HEK293 (cell line): ENCODE results near the gene ZNF184.

Source experiments
- KLF1 ChIP-seq: fragments of 450-650 bp; formaldehyde crosslinking; IDR thresholded peaks from 2 replicates; pipeline ENCODE4 v1.5.1; 2016; ENCODE audit warnings: missing biosample characterization, missing genetic modification characterization
- OVOL3 ChIP-seq: fragments of 450-650 bp; formaldehyde crosslinking; IDR thresholded peaks from 2 replicates; pipeline ENCODE4 v1.5.1; 2016; ENCODE audit warnings: missing biosample characterization, missing genetic modification characterization
- SCRT2 ChIP-seq: fragments of 450-650 bp; formaldehyde crosslinking; IDR thresholded peaks from 2 replicates; pipeline ENCODE4 v1.5.1; 2016; ENCODE audit warnings: missing biosample characterization, missing genetic modification characterization
- SP3 ChIP-seq: fragments of 450-650 bp; formaldehyde crosslinking; IDR thresholded peaks from 2 replicates; pipeline ENCODE4 v1.5.1; 2016; ENCODE audit warnings: missing biosample characterization, missing genetic modification characterization
- ZEB2 ChIP-seq: fragments of 450-650 bp; formaldehyde crosslinking; IDR thresholded peaks from 2 replicates; pipeline ENCODE4 v1.5.1; 2016; ENCODE audit warnings: missing biosample characterization, missing genetic modification characterization
- ZNF133 ChIP-seq: fragments of 450-650 bp; formaldehyde crosslinking; IDR thresholded peaks from 2 replicates; pipeline ENCODE4 v1.5.1; 2016; ENCODE audit warnings: missing biosample characterization, missing genetic modification characterization
- ZNF157 ChIP-seq: fragments of 450-650 bp; formaldehyde crosslinking; IDR thresholded peaks from 2 replicates; pipeline ENCODE4 v1.5.1; 2016; ENCODE audit warnings: missing biosample characterization, missing genetic modification characterization
- ZNF202 ChIP-seq: fragments of 450-650 bp; formaldehyde crosslinking; IDR thresholded peaks from 2 replicates; pipeline ENCODE4 v1.5.1; 2016; ENCODE audit warnings: missing biosample characterization, missing genetic modification characterization, borderline replicate concordance
- ZNF239 ChIP-seq: fragments of 450-650 bp; formaldehyde crosslinking; IDR thresholded peaks from 2 replicates; pipeline ENCODE4 v1.5.1; 2016; ENCODE audit warnings: missing biosample characterization, missing genetic modification characterization
- ZNF335 ChIP-seq: fragments of 450-650 bp; formaldehyde crosslinking; conservative IDR thresholded peaks from 2 replicates; pipeline ENCODE4 v1.5.1; 2016; ENCODE audit warnings: missing biosample characterization, missing genetic modification characterization
- ZNF501 ChIP-seq: fragments of 450-650 bp; formaldehyde crosslinking; IDR thresholded peaks from 2 replicates; pipeline ENCODE4 v1.5.1; 2016; ENCODE audit warnings: missing biosample characterization, missing genetic modification characterization
- ZNF544 ChIP-seq: fragments of 450-650 bp; formaldehyde crosslinking; IDR thresholded peaks from 2 replicates; pipeline ENCODE4 v1.5.0; 2017; ENCODE audit warnings: missing biosample characterization, missing genetic modification characterization
- ZNF596 ChIP-seq: fragments of 450-650 bp; IDR thresholded peaks from 2 replicates; pipeline ENCODE4 v1.5.0; 2018; ENCODE audit warnings: missing biosample characterization, mild to moderate bottlenecking, missing genetic modification characterization, moderate library complexity
- ZNF600 ChIP-seq: fragments of 450-650 bp; formaldehyde crosslinking; IDR thresholded peaks from 2 replicates; pipeline ENCODE4 v1.5.1; 2016; ENCODE audit warnings: missing biosample characterization, missing genetic modification characterization
- ZNF610 ChIP-seq: fragments of 450-650 bp; formaldehyde crosslinking; IDR thresholded peaks from 2 replicates; pipeline ENCODE4 v1.5.1; 2016; ENCODE audit warnings: missing biosample characterization, missing genetic modification characterization, borderline replicate concordance
- ZNF768 ChIP-seq: fragments of 450-650 bp; formaldehyde crosslinking; IDR thresholded peaks from 2 replicates; pipeline ENCODE4 v1.5.1; 2018; ENCODE audit warnings: missing biosample characterization, mild to moderate bottlenecking, missing genetic modification characterization
- ZNF792 ChIP-seq: fragments of 450-650 bp; formaldehyde crosslinking; IDR thresholded peaks from 2 replicates; pipeline ENCODE4 v1.5.1; 2016; ENCODE audit warnings: missing biosample characterization, missing genetic modification characterization
- ZXDB ChIP-seq: fragments of 450-650 bp; formaldehyde crosslinking; IDR thresholded peaks from 2 replicates; pipeline ENCODE4 v1.5.1; 2016; ENCODE audit warnings: missing biosample characterization, missing genetic modification characterization
- TF ChIP-seq, protein P1 (sequence below): fragments of 450-650 bp; formaldehyde crosslinking; IDR thresholded peaks from 2 replicates; pipeline ENCODE4 v1.5.1; 2016; ENCODE audit warnings: missing biosample characterization, missing genetic modification characterization
- TF ChIP-seq, protein P2 (sequence below): fragments of 450-650 bp; formaldehyde crosslinking; IDR thresholded peaks from 2 replicates; pipeline ENCODE4 v1.5.1; 2017; ENCODE audit warnings: missing biosample characterization, missing genetic modification characterization
- TF ChIP-seq, protein P3 (sequence below): fragments of 450-650 bp; formaldehyde crosslinking; conservative IDR thresholded peaks from 2 replicates; pipeline ENCODE4 v1.5.1; 2016; ENCODE audit warnings: low read depth, missing biosample characterization, missing genetic modification characterization
- TF ChIP-seq, protein P4 (sequence below): fragments of 450-650 bp; formaldehyde crosslinking; IDR thresholded peaks from 2 replicates; pipeline ENCODE4 v1.5.1; 2017; ENCODE audit warnings: missing biosample characterization, mild to moderate bottlenecking, missing genetic modification characterization, moderate library complexity
- TF ChIP-seq, protein P5 (sequence below): fragments of 450-650 bp; formaldehyde crosslinking; IDR thresholded peaks from 2 replicates; pipeline ENCODE4 v1.5.1; 2016; ENCODE audit warnings: missing biosample characterization, missing genetic modification characterization
- TF ChIP-seq, protein P6 (sequence below): fragments of 450-650 bp; formaldehyde crosslinking; IDR thresholded peaks from 2 replicates; pipeline ENCODE4 v1.5.1; 2016; ENCODE audit warnings: missing biosample characterization, missing genetic modification characterization

Gene ZNF184

DNA sequence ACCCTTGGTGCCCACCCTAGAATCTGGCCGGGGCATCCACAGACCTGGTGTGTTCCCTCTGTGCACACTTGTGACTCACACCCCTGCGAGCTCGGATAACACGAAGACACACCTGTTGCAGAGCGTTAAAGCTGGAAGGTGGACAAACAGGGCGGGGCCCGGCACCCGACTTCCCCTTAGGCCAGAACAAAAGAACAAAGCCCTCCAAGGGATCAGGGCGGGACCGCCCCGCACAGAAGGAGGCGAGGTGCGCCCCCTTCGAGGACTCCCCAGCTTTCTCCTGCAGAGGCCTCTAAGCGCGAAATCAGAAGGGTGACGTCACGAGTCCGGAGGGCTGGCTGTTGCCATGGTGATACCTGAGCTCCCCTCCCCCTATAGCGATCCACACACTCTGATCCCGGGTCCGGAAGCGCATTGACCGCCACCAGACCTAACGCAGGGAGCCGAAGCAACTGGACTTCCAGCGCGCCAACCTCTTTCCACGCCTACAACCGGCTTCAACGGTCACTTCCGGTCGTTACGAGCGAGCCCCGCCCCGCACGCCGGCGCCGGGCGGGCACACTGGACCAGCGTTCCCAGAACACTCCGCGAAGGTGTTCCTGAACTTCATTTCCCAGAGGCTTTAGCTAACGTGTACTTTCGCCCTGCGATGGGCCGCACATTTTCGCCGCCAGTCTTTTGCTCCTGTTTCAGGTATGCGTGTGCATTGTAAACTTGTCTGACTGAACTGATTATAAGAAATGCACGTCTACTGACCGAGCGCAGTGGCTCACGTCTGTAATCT lies at the start of gene ZNF184 (continued):
- TF ChIP-seq ZNF792 (peak; percentile 39; the same call in 1 of the 2 replicates), ZNF501 (tag by site-specific recombination) (peak; percentile 62; the same call in 1 of the 2 replicates), ZNF133 (tag by site-specific recombination) (no peak), ZNF335 (tag by site-specific recombination) (peak; percentile 96), ZNF596 (tag by site-specific recombination) (no peak), ZNF610 (tag by site-specific recombination) (no peak; the same call in none of the 2 replicates), ZNF202 (no peak), ZNF239 (no peak), SCRT2 (tag by site-specific recombination) (peak; percentile 100), ZNF768 (tag by site-specific recombination) (no peak; the same call in 1 of the 2 replicates), ZNF544 (no peak), SP3 (tag by site-specific recombination) (peak; percentile 97), ZNF157 (tag by site-specific recombination) (0 out of 2 replicates have a peak, but pooled peaks have one; percentile 6), ZEB2 (tag by site-specific recombination) (peak; percentile 98), ZXDB (peak; percentile 66), ZNF600 (peak; percentile 56), OVOL3 (tag by site-specific recombination) (no peak), KLF1 (tag by site-specific recombination) (peak; percentile 67; the same call in 1 of the 2 replicates)
- TF ChIP-seq, protein P1, sequence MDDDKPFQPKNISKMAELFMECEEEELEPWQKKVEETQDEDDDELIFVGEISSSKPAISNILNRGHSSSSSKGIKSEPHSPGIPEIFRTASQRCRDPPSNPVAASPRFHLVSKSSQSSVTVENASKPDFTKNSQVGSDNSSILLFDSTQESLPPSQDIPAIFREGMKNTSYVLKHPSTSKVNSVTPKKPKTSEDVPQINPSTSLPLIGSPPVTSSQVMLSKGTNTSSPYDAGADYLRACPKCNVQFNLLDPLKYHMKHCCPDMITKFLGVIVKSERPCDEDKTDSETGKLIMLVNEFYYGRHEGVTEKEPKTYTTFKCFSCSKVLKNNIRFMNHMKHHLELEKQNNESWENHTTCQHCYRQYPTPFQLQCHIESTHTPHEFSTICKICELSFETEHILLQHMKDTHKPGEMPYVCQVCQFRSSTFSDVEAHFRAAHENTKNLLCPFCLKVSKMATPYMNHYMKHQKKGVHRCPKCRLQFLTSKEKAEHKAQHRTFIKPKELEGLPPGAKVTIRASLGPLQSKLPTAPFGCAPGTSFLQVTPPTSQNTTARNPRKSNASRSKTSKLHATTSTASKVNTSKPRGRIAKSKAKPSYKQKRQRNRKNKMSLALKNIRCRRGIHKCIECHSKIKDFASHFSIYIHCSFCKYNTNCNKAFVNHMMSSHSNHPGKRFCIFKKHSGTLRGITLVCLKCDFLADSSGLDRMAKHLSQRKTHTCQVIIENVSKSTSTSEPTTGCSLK (tag by site-specific recombination): no peak
- TF ChIP-seq, protein P2, sequence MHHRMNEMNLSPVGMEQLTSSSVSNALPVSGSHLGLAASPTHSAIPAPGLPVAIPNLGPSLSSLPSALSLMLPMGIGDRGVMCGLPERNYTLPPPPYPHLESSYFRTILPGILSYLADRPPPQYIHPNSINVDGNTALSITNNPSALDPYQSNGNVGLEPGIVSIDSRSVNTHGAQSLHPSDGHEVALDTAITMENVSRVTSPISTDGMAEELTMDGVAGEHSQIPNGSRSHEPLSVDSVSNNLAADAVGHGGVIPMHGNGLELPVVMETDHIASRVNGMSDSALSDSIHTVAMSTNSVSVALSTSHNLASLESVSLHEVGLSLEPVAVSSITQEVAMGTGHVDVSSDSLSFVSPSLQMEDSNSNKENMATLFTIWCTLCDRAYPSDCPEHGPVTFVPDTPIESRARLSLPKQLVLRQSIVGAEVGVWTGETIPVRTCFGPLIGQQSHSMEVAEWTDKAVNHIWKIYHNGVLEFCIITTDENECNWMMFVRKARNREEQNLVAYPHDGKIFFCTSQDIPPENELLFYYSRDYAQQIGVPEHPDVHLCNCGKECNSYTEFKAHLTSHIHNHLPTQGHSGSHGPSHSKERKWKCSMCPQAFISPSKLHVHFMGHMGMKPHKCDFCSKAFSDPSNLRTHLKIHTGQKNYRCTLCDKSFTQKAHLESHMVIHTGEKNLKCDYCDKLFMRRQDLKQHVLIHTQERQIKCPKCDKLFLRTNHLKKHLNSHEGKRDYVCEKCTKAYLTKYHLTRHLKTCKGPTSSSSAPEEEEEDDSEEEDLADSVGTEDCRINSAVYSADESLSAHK: no peak
- TF ChIP-seq, protein P3, sequence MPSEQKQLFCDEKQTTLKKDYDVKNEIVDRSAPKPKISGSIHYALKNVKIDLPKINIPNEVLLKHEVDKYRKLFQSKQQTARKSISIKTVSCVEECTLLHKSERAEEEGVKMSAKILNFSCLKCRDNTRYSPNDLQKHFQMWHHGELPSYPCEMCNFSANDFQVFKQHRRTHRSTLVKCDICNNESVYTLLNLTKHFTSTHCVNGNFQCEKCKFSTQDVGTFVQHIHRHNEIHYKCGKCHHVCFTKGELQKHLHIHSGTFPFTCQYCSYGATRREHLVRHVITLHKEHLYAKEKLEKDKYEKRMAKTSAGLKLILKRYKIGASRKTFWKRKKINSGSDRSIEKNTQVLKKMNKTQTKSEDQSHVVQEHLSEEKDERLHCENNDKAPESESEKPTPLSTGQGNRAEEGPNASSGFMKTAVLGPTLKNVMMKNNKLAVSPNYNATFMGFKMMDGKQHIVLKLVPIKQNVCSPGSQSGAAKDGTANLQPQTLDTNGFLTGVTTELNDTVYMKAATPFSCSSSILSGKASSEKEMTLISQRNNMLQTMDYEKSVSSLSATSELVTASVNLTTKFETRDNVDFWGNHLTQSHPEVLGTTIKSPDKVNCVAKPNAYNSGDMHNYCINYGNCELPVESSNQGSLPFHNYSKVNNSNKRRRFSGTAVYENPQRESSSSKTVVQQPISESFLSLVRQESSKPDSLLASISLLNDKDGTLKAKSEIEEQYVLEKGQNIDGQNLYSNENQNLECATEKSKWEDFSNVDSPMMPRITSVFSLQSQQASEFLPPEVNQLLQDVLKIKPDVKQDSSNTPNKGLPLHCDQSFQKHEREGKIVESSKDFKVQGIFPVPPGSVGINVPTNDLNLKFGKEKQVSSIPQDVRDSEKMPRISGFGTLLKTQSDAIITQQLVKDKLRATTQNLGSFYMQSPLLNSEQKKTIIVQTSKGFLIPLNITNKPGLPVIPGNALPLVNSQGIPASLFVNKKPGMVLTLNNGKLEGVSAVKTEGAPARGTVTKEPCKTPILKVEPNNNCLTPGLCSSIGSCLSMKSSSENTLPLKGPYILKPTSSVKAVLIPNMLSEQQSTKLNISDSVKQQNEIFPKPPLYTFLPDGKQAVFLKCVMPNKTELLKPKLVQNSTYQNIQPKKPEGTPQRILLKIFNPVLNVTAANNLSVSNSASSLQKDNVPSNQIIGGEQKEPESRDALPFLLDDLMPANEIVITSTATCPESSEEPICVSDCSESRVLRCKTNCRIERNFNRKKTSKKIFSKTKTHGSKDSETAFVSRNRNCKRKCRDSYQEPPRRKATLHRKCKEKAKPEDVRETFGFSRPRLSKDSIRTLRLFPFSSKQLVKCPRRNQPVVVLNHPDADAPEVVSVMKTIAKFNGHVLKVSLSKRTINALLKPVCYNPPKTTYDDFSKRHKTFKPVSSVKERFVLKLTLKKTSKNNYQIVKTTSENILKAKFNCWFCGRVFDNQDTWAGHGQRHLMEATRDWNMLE (tag by site-specific recombination): peak; percentile 65
- TF ChIP-seq, protein P4, sequence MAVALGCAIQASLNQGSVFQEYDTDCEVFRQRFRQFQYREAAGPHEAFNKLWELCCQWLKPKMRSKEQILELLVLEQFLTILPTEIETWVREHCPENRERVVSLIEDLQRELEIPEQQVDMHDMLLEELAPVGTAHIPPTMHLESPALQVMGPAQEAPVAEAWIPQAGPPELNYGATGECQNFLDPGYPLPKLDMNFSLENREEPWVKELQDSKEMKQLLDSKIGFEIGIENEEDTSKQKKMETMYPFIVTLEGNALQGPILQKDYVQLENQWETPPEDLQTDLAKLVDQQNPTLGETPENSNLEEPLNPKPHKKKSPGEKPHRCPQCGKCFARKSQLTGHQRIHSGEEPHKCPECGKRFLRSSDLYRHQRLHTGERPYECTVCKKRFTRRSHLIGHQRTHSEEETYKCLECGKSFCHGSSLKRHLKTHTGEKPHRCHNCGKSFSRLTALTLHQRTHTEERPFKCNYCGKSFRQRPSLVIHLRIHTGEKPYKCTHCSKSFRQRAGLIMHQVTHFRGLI: peak; percentile 14; the same call in 1 of the 2 replicates
- TF ChIP-seq, protein P5, sequence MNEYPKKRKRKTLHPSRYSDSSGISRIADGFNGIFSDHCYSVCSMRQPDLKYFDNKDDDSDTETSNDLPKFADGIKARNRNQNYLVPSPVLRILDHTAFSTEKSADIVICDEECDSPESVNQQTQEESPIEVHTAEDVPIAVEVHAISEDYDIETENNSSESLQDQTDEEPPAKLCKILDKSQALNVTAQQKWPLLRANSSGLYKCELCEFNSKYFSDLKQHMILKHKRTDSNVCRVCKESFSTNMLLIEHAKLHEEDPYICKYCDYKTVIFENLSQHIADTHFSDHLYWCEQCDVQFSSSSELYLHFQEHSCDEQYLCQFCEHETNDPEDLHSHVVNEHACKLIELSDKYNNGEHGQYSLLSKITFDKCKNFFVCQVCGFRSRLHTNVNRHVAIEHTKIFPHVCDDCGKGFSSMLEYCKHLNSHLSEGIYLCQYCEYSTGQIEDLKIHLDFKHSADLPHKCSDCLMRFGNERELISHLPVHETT (tag by site-specific recombination): peak; percentile 42
- TF ChIP-seq, protein P6, sequence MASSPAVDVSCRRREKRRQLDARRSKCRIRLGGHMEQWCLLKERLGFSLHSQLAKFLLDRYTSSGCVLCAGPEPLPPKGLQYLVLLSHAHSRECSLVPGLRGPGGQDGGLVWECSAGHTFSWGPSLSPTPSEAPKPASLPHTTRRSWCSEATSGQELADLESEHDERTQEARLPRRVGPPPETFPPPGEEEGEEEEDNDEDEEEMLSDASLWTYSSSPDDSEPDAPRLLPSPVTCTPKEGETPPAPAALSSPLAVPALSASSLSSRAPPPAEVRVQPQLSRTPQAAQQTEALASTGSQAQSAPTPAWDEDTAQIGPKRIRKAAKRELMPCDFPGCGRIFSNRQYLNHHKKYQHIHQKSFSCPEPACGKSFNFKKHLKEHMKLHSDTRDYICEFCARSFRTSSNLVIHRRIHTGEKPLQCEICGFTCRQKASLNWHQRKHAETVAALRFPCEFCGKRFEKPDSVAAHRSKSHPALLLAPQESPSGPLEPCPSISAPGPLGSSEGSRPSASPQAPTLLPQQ (tag by site-specific recombination): no peak; the same call in none of the 2 replicates
